Neural cell (in vitro differentiated cells): Measurements from ENCODE around the gene STYK1.

Source experiments
- MXI1 ChIP-seq: fragments of 450-650 bp; conservative IDR thresholded peaks from 2 replicates; pipeline ENCODE4 v1.6.1; 2014; ENCODE audit warnings: antibody characterized with exemption, mild to moderate bottlenecking; ENCODE audit not compliant: poor library complexity, severe bottlenecking
- RAD21 ChIP-seq: fragments of 450-650 bp; conservative IDR thresholded peaks from 2 replicates; pipeline ENCODE4 v1.6.1; 2014; ENCODE audit warnings: antibody characterized with exemption, mild to moderate bottlenecking, moderate library complexity
- TAF1 ChIP-seq: IDR thresholded peaks from 2 replicates; pipeline ENCODE4 v1.6.1; 2012; ENCODE audit warnings: low read depth
- TF ChIP-seq, protein P1 (sequence below): fragments of 450-650 bp; IDR thresholded peaks from 2 replicates; pipeline ENCODE4 v1.5.1; 2014; ENCODE audit warnings: antibody characterized with exemption, mild to moderate bottlenecking, moderate library complexity; ENCODE audit not compliant: poor library complexity, severe bottlenecking

DNA sequence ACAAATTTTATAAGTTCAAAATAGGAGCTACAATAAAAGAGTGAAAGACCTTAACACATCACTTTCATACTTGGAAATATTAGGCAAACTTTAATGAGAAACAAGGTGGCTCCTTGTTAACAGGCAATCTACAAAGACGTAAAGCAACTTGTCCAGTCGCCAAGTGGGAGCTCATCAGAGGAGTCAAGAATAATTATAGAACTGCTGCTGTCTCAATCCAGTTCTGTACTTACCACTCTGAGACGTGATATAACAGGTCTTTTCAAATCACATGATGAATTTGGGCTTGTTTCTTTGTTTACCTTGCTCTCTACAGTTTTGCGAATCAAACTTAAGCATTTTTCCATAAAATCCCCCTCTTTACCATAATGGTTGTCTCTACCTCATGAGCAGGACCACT is 45.6 kb upstream of the STYK1 start:
- no peak for TF ChIP-seq RAD21
- TF ChIP-seq, protein P1, sequence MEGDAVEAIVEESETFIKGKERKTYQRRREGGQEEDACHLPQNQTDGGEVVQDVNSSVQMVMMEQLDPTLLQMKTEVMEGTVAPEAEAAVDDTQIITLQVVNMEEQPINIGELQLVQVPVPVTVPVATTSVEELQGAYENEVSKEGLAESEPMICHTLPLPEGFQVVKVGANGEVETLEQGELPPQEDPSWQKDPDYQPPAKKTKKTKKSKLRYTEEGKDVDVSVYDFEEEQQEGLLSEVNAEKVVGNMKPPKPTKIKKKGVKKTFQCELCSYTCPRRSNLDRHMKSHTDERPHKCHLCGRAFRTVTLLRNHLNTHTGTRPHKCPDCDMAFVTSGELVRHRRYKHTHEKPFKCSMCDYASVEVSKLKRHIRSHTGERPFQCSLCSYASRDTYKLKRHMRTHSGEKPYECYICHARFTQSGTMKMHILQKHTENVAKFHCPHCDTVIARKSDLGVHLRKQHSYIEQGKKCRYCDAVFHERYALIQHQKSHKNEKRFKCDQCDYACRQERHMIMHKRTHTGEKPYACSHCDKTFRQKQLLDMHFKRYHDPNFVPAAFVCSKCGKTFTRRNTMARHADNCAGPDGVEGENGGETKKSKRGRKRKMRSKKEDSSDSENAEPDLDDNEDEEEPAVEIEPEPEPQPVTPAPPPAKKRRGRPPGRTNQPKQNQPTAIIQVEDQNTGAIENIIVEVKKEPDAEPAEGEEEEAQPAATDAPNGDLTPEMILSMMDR = no peak
- TF ChIP-seq TAF1 = no peak
- no peak for TF ChIP-seq MXI1
